GM19035 (cell line): Measurements from ENCODE around the gene EXOSC5.
"Not testable (repeated sequence)": the region's sequence is repeated elsewhere in the genome, so short reads cannot be mapped to it uniquely, and the experiment has no call there.

Experiments
- ATAC-seq: cut with Tn5 transposase; IDR thresholded peaks from one replicate; pipeline ENCODE4 v1.9.1; 2021; ENCODE audit not compliant: unreplicated experiment

EXOSC5 gene

DNA sequence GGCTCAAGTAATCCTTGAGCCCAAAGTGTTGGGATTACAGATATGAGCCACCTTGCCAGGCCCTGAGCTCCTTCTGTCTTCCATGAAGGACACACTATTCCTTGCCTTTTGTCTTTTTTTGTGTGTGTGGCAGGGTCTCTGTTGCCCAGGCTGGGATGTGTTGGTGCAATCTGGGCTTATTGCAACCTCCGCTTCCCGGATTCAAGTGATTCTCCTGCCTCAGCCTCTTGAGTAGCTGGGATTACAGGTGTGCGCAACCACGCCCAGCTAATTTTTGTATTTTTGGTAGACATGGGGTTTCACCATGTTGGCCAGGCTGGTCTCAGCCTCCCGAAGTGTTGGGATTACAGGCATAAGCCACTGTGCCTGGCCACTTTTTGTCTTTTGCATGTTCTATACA is 11.7 kb upstream of the EXOSC5 start:
- ATAC-seq: not testable (repeated sequence)

DNA sequence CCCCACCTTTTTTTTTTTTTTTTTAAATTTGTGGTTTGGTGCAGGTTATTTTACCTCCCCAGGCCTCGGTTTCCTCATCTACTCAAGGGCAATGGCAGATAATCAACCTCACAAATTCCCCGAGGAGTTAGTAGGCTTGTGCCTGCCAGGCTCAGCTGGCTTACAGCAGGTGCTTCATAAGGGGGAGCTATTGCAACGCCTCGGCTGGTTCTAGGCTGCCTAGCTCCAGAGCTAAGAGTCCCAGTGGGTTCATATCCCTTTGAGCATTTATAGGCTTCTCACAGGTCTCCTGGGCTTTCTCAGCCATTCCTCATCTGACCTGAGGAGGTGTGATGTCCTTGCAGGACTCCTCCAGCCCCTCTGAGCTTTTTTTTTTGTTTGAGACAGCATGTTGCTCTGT is 11.1 kb upstream of the EXOSC5 start:
- no peak for ATAC-seq

DNA sequence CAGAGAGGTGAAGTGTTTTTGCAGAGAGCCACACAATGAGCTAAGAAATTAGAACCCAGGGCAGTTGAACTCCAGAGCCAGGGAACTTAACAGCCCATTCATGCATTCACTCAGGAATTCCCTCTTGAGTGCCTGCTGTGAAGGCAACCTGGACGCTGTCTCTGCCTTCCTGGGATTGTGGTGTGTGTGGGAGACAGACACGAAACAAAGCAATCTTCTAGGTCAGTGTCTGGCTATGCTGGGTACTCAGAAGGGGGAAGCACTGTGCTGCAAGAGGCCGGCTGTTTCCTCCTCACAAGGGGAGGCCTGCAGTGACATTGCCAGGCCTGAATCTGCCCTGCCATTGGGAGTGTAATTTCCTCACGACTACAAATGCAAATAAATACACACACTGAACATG is 10.1 kb upstream of the EXOSC5 start:
- no peak for ATAC-seq

DNA sequence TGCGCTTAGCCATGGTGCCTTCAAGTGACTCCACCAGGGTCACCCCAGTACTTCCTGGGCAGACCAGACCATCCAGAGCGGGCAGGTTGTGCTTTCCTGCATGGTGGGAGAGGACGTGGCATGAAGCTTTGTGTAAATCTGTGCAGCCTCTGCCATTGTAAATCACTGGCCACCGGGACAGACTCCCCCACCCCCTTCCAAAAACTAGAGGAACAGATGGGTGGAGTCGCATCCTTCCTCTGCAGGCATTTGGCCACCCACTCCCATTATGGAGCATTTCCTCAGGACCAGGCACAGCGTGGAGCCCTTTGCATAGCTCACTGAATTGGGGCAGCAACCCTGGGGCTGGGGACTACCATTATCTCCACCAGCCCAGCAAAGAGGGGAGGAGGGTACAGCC is 8.6 kb upstream of the EXOSC5 start:
- ATAC-seq: no peak

DNA sequence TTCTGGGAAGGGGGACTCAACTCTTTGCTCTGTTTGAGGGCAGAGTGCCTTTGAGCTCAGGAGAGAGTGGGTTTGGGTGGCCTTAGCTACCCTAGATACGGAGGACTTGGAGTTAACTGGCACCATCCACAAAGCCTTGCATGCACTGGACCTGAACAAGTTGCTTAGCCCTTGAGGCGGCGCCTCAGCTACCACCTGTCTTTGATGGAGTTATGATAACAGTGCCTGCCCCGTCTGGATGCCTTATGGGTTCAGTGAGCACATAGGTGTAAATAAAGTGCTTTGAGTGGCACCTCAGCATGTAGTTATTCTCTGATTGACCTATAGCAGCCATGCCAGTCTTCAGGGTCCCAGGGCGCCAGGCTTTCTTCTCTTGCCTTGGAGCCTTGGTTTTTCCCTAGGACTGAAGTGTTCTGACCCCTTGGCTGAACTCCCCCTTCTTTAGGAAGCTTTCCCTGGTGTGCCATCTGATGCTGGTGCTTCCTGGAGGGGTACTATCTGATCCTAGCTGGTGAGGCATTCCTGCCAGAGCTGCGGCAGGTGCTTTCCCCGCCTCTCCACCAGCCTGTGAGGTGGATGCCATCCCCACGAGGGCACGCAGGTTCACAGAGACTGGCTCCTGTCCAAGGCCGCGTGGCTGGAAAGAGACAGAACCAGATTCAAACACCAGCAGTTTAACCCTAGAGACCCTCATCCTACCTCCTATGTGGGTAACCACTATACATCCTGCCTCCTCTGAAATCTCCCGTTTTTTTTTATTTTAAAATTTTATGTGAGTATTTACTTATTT is 6.2 kb upstream of the EXOSC5 start:
- ATAC-seq: no peak

DNA sequence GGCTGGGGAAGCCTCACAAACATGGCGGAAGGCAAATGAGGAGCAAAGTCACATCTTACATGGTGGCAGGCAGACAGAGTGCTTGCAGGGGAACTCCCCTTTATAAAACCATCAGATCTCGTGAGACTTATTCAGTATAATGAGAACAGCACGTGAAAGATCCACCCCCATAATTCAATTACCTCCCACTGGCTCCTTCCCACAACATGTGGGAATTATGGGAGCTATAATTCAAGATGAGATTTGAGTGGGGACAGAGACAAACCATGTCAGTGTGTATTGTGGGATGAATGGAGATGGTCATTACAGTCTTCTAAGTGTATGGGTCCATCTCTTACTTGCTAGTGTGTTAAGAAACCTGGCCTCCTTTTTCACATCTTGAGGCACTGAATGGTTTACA is 4.9 kb upstream of the EXOSC5 start:
- no peak for ATAC-seq

DNA sequence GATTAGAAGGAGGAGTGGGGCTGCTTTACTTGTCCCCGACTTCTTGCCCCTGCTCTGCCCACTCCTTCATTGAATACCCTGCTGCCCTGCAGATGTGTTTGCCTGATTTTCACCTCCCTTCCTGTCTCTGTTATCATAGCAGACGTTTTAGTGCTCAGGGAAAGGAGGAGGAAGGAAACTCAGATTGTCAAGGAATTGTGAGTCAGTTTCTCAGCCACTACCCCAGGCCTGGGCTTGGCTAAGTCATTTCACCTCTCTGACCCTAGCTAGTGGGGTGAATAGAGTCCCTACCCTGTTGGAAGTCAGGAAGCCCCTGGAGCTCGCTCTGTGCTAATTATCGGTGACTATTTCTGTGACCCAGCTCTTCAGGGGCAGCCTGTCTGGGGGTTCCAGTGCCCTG is 4.3 kb upstream of the EXOSC5 start:
- no peak for ATAC-seq

DNA sequence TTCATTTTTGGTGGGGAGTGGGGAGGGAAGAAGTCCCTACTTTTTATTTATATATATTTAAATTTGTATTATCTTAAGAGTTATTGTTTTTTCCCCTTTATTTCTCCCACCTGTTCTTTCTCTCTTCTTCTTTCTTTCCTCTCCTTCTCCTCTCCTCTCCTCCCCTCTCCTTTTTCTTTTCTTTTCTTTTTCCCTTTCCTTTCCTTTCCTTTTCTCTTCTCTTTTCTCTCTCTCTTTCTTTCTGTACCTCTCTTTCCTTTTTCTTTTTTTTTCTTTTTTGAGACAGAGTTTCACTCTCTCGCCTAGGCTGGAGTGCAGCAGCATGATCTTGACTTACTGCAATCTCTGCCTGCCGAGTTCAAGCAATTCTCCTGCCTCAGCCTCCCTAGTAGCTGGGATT is 2.4 kb upstream of the EXOSC5 start:
- ATAC-seq: no peak

DNA sequence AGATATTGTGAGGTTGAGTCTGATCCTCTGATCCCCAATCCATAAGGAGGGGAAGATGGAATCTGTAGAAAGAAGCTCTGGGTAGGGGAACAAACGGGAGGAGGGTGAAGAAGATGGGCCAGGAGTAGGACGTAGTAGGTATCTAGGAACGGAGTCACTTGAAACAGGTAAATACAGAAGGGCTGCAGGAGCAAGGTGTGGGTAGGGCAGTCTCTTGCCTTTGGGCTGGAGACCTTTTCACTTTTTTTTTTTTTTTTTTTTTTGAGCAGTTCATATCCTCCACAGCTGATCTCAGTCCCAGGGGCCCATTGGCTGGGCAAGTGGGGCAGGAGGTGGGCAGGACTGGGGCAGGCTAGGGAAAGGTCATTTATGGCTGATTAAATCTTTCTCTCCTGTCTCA is 1.9 kb upstream of the EXOSC5 start:
- no peak for ATAC-seq

DNA sequence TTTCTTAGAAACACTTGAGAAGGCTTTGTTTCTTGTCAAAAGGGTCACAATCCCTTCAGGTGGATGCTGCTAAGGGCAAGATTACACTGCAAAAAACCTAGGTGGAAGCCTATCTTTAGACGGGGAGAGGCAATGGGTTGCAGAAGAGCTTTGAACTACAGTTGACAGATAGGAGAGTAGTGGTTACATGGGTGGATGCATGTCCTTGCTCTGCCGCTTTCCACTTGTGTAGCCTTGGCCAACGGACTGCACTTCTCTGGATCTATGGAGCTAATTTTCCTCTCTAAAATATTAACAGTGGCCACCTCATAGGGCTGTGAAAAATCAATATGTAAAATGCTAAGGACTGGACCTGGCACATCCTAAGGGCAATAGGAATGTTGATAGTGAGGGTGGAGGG is 1.4 kb upstream of the EXOSC5 start:
- ATAC-seq: no peak

DNA sequence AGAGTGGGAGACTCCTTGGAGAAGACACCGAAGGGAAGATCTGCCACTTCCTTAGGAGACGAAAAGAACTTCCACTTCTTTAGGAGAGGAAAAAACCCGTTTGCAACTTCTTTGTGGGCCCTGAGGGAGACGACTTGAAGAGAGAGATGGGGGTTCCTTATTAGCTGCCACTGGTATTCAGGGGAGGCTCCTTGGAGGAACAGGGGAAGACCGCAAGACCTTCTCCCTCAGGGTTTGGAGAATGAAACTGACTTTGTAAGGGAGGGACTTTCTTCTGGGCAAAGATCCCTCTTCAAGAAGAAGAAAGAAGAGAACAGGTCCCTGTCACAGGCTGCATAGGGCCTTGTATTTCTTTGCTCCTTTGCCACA is 875 bp upstream of the EXOSC5 start:
- ATAC-seq: no peak

DNA sequence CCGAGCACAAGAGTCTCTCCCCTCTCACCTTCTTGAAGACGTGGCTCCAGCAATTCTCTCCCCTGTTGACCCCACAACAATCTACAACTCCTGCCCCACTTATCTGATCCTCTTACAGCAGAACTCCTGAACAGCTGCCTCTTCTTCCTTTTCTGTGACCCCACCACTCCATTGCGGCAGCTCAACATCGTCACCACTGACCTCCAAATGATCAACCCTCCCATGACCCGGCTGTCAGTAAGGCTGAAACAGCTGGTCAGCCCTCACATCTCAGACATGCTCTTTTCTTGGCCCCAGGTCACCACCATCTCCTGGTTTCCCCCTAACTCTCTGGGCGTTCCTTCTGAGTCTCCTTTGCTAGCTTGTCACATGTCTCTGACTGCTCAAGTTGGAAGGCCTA is 1.8 kb downstream of the EXOSC5 start:
- ATAC-seq: no peak

DNA sequence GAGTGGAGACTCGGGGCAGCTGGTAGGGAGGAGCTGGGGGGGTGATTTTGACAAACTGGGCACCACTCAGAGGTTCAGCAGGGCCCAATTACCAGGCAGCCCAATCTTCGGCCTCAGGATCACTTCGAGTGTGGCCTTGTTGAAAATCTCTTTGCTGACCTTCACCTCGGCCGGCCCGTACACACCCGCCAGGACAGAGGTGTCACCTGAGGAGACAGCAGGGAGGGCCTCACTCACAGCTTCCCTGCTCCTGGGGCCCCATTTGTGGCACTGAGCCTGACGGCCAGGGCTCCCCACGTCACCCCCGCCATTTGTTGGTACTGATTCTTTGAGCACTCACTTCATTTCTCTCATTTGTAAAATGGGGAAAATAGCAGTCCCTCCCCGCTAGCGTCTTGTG is 4.4 kb downstream of the EXOSC5 start:
- no peak for ATAC-seq

DNA sequence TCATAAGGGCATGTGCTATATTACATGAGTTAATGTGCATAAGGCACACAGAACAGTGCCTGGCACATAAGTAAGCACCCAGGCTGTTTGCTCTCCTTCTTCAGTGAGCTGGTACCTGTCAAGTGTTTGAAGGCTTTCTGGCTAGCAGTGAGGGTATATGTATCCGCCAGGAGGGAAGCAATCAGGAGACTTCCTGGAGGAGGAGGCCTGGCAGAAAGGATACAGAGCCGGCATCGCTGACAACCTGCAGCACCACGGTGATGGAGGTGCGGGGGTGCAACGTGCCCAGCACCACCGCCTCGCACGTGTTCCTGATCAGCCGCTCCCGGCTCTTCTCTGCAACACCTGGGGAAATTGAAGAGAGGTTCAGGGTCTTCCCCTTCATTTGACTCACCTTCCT is 5.5 kb downstream of the EXOSC5 start:
- ATAC-seq: no peak

DNA sequence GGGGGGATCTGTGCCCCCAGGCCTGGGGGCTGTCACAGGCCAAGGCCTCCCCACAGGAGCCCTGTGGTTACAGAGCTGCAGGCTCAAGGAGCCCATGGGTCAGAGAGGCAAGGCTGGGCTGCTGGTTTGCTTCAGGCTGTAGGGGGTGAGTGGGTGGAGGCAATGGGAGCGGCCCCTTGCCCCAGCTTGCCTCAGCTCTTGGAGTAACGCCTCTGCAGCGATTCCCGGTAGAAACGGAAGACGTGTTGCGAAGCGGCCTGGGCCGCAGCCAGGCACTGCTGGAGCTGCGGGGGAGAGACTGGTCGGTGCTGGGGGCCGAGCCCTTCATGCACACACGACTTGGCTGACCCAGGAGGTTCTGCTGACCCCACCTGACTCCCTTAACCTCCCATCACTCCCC is 10.7 kb downstream of the EXOSC5 start:
- no peak for ATAC-seq

DNA sequence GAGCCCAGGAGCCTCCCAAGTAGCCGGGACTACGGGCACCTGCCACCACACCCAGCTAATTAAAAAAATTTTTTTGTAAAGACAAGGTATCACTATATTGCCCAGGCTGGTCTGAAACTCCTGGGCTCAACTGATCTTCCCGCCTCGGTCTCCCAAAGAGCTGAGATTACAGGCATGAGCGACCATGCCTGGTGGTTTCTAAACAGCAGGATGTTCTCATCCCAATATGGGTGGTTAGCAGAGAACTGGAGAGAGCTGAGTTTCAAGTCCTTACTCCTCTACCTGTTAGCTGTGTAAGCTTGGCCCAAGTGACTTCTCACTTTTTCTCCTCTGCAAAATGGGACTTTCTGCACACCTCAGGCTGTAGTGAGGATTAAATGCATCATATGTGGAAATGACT is 12.8 kb downstream of the EXOSC5 start:
- no peak for ATAC-seq

DNA sequence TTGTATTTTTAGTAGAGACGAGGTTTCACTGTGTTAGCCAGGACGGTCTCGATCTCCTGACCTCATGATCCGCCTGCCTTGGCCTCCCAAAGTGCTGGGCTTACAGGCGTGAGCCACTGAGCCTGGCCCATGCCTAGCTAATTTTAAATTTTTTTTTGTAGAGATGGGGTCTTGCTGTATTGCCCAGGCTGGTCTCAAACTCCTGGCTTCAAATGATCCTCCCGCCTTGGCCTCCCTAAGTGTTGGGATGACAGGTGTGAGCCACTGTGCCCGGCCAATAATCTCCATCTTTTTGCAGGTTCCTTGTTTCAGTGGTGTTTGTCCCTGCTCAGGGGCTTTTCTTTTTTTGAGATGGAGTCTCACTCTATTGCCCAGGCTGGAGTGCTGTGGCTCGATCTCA is 15.6 kb downstream of the EXOSC5 start:
- ATAC-seq: not testable (repeated sequence)

DNA sequence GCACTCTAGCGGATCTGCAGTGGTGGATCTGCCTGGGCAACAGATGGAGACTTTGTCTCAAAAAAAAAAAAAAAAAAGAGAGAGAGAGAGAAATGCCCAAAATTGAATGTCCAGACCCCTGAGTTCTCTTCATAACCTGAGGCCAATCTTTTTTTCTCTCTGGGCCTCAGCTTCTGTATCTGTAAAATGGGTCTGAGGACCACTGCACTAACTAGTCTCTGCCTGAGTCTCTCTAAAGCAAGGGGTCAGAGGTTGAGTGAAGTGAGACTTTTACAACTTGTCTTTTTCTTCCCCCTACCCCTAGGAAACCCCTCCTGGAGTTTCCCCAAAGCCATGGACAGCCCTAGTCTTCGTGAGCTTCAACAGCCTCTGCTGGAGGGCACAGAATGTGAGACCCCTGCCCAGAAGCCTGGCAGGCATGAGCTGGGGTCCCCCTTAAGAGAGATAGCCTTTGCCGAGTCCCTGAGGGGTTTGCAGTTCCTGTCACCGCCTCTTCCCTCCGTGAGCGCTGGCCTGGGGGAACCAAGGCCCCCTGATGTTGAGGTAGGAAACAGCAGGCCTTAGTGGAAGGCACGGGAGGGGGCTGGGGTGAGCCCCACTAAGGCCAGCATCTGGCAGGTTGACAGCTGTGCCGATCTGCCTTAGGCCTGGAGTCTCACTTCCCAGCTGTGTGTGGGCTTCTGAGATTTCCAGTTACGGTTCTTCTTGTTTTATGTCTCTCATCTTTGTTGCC is 19.0 kb downstream of the EXOSC5 start:
- no peak for ATAC-seq

DNA sequence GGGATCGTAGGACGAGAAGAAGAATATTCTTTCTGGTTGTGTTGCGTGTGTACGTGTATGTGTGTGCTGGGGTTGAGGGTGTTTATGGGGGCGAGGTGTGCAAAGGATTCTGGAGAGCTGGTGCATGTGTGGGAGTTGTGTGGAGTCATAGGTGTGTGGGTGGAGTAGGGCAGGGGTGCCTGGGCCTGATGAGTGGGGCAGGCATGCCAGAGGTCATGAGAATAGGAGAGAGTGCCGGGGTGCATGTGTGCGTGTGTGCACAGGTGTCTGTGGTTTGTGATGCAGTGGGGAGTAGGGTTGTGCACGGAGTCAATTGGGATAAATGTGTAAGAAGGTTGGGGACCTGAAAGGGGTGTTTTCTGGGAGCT is 20.2 kb downstream of the EXOSC5 start:
- ATAC-seq: no peak

DNA sequence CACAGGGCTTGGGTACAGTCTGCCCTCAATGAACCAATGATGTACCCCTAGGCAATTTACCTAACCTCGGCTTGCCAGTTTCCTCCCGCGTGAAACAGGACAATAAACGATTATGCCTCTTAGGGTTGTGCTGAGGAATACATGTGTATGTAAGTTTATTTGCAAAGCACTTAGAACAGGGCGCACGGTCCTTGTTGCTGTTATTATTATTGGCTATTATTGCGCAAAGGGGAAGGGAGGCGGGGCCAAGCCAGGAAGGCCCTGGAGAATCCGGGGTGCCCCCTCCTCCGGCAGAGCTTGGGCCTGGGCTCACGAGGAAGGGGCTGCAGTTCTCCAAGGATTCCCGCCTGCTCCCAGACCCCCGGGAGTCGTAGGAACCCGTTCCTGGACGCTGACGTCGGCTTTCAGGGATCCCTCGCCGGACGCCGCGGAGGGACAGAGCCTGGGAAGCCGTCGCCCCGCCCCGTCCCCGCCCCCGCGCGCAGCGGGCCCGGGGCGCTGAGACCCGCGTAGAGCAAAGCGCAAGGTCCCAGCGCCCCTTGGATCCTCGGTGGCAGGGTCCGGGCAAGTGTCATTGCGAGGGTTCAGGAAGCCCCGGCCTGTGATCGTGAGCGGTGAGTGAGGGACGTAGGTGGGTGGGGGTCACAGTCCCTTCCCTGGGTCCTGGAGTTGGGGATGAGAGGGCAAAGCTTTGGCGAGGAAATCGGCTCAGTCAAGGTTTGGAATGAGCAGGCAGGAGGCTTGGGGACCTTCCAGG is 20.7 kb downstream of the EXOSC5 start, which contains the start of gene TMEM91:
TMEM91 (plus strand) TSS at position 293 of the 757 bp plus-strand sequence. CDS start 1,777 bp downstream, outside the sequence.
- no peak for ATAC-seq

DNA sequence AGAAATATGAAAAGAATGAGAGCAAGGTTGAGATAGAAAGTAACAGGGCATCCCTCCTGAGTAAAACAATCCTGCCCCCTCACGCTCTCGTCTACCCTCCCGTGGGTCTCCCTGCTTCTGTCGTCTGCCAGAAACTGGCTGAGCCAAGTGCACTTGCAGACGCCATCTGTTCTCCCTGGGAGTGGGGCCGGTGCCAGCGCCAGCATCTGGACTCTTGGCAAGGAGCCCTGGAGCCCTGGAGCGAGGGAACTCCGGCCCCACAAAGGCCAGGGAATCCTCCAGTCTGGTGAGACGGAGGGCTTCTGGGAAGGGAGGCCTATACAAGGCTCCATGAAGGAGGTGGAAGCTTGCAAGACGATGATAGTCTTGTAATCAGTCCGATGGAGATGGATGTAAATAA is 23.2 kb downstream of the EXOSC5 start:
- no peak for ATAC-seq

DNA sequence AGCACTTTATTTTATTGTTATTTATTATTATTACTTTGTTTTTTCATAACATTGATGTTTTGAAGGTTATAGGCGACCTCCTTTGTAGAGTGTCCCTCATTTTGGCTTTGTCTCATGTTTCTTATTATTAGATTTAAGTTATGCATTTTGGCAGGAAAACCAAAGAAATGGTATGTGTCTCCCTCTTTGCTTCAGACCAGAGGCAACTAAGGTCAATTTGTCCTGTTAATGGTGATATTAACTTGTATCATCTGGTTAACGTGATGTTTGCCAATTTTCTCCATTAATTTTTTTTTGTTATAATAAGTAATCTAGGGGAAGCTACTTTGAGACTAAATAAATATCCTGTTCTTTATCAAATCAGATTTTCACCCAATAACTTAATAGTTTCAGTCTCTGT is 24.7 kb downstream of the EXOSC5 start:
- no peak for ATAC-seq
